ENCODE data around the gene CABP7.

CABP7 gene

GRCh38 chr22:29702931-29703501, 16.8 kb upstream of the CABP7 start:
- DNase-seq = no peak

- DNase-seq = no peak
Observed at GRCh38 chr22:29703569-29704195, 16.1 kb upstream of the CABP7 start.

- no peak for DNase-seq
Observed at GRCh38 chr22:29704528-29705285, 15.1 kb upstream of the CABP7 start.

GRCh38 chr22:29705651-29706050, 14.2 kb upstream of the CABP7 start:
- DNase-seq = no peak

GRCh38 chr22:29706486-29706885, 13.3 kb upstream of the CABP7 start:
- no peak for DNase-seq

- no peak for DNase-seq
Observed at GRCh38 chr22:29707010-29707409, 12.8 kb upstream of the CABP7 start.

GRCh38 chr22:29707471-29707870, 12.3 kb upstream of the CABP7 start:
- DNase-seq = no peak

- DNase-seq = no peak
Observed at GRCh38 chr22:29710193-29710592, 9.6 kb upstream of the CABP7 start.

GRCh38 chr22:29710922-29711593, 8.7 kb upstream of the CABP7 start:
- peak; percentile 52 for DNase-seq

- DNase-seq = no peak
Observed at GRCh38 chr22:29712119-29712518, 7.7 kb upstream of the CABP7 start.

- DNase-seq = no peak
Observed at GRCh38 chr22:29713156-29713727, 6.6 kb upstream of the CABP7 start.

GRCh38 chr22:29715240-29715639, 4.6 kb upstream of the CABP7 start:
- peak; percentile 47 for DNase-seq

GRCh38 chr22:29715705-29716104, 4.1 kb upstream of the CABP7 start:
- DNase-seq = no peak

GRCh38 chr22:29716814-29717545, 2.8 kb upstream of the CABP7 start:
- no peak for DNase-seq

GRCh38 chr22:29717789-29718188, 2.0 kb upstream of the CABP7 start:
- DNase-seq = peak; percentile 72

GRCh38 chr22:29718949-29719898, 579 bp upstream of the CABP7 start:
- DNase-seq = no peak

GRCh38 chr22:29720811-29721323, 1.1 kb downstream of the CABP7 start:
- DNase-seq = no peak

GRCh38 chr22:29722151-29722550, 2.3 kb downstream of the CABP7 start:
- DNase-seq = no peak

GRCh38 chr22:29722587-29722986, 2.8 kb downstream of the CABP7 start:
- DNase-seq = no peak

- DNase-seq = no peak
Observed at GRCh38 chr22:29723766-29724165, 4.0 kb downstream of the CABP7 start.

- DNase-seq = no peak
Observed at GRCh38 chr22:29724843-29725242, 5.0 kb downstream of the CABP7 start.
